ENCODE data around the gene PLCB4. TPM values are rescaled to one million over a fixed set of nuclear protein-coding genes. Genes with fewer than 3 reads are reported as not detected.

The PLCB4 gene
- polyA plus RNA-seq = 14.6 TPM
- long read RNA-seq, donor 1 = 0 reads
- long read RNA-seq, donor 2 = 0 reads
- long read RNA-seq, donor 3 = 0 reads
- long read RNA-seq, donor 4 = 0 reads
- long read RNA-seq, donor 5 = 0 reads
- long read RNA-seq, donor 6, partial matches to known transcripts = 12 of 12 reads
- long read RNA-seq, donor 6, other reads (novel, unspliced or antisense) = 0 of 12 reads
- long read RNA-seq, donor 7 = 0 reads
- long read RNA-seq, donor 8 = 0 reads
- long read RNA-seq, donor 9 = 0 reads
- long read RNA-seq, donor 10 = 0 reads
- long read RNA-seq, donor 11, full-length matches to known transcripts = 1 of 1 reads
- long read RNA-seq, donor 11, partial matches to known transcripts = 0 of 1 reads
- long read RNA-seq, donor 11, other reads (novel, unspliced or antisense) = 0 of 1 reads

DNA sequence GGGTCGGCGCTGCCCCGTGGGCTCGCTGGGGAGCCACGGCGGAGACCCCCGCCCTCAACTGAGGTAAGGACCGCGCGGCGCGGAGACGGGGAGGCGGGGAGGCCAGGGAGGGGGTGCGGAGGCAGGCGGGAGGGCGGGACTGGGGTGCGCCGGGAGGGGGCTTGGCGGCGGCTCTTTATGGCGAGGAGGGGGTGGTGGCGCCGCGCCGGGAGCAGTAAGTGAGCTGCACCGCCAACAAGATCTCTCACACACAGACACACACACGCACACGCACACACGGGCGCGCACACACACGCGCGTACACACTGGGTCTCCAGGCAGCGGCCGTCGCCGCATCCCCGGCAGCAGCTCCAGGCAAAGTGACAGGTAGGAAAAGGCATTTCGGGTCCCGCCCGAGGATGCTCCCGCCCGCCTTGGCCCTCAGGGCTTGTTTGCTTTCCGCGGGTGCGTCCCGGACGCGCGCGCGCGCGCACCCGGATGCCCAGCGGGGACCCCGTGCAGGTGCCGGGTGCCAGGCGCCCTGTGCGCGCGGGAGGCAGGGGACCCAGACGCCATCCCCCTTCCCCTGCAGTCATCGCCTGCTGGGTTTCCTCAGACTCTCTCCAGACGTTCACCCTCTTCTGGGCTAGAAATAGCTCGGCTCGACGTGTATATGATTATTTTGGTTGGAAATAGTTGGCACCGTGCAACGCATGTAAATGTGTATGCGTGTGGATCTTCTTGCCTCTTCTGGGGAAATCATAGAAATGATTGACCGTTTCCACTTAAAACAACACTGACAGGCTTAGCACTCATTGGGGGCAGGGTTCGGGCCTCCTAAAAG, at the start of gene PLCB4:
Gene PLCB4 (plus strand): TSS at position 247 of the 823 bp plus-strand sequence. CDS start 238,728 bp downstream, outside the sequence.
- peaks cover 11% of the 10 kb centered on the region for H3K4me1 ChIP-seq (ENCODE audit: control insufficient read depth, insufficient read depth, low read length)
- peak within 1 kb of the TSS; percentile 72 for H3K27ac ChIP-seq (ENCODE audit: low read length)
- no peaks in the 10 kb centered on the region for H3K27me3 ChIP-seq (ENCODE audit: control insufficient read depth, insufficient read depth, low read length)
- peak; percentile 52 to 80 for DNase-seq
- H3K9me3 ChIP-seq (ENCODE audit: control insufficient read depth, low read depth, low read length) = no peaks in the 10 kb centered on the region
- no peaks in the 10 kb centered on the region for H3K36me3 ChIP-seq (ENCODE audit: control insufficient read depth, insufficient read depth, low read length)
- H3K4me3 ChIP-seq (ENCODE audit: low read length) = peak within 1 kb of the TSS; percentile 73
- WGBS (ENCODE audit: insufficient coverage, low lambda C conversion rate) = no CpG with 5 or more reads among the region's 75 CpGs

DNA sequence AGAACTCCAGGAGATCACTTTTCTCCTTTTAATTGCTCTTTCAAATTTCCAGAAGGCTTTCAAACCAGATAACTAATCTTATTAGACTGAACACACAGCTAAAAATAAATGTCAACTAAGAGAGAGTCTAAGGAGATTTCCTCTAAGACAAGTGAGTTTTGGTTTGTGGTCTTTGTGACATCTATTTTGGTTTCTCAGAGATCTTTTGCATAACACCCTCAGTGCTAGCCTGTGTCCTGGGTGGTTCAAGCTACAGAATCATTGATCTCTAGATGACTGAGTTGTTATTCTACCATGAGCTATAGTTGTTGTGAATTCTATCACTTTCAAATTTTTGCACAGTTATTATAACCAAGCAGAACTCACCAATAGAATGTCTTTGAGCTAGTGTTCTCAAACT, 49.1 kb upstream of the PLCB4 start:
- H3K27me3 ChIP-seq (ENCODE audit: control insufficient read depth, insufficient read depth, low read length) = no peaks in the 10 kb centered on the region
- no peak overlapping the region for H3K27ac ChIP-seq (ENCODE audit: low read length)
- H3K9me3 ChIP-seq (ENCODE audit: control insufficient read depth, low read depth, low read length) = no peaks in the 10 kb centered on the region

DNA sequence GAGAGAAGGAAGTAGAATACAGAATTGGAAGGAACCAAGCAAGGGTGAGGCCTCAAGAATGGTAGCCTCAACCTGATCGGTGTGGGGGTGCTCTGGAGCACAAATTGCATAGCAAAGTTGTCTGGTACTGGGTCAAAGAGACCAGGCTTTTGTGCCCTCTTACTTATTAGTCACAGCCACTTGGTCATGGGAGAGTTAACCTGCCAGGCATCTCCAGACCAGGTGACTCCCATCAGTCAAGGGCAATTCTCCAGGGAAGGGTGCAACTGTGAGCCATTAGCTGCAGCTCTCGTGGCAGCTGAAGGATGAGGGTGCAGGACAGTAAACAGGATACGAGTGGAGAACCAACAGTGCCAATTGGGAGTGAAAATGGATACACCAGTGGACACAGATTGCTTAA, 47.7 kb upstream of the PLCB4 start:
- Histone ChIP-seq H3K27ac (ENCODE audit: low read length) (no peak overlapping the region), H3K4me1 (ENCODE audit: control insufficient read depth, insufficient read depth, low read length) (no peaks in the 10 kb centered on the region), H3K9me3 (ENCODE audit: control insufficient read depth, low read depth, low read length) (no peaks in the 10 kb centered on the region), H3K36me3 (ENCODE audit: control insufficient read depth, insufficient read depth, low read length) (no peaks in the 10 kb centered on the region), H3K4me3 (ENCODE audit: low read length) (no peak overlapping the region), H3K27me3 (ENCODE audit: control insufficient read depth, insufficient read depth, low read length) (no peaks in the 10 kb centered on the region)
- WGBS (ENCODE audit: insufficient coverage, low lambda C conversion rate) = no CpG with 5 or more reads among the region's 3 CpGs
- no peak for DNase-seq

More for the DNA sequence above, 49.1 kb upstream of the PLCB4 start:
- no peaks in the 10 kb centered on the region for H3K4me1 ChIP-seq (ENCODE audit: control insufficient read depth, insufficient read depth, low read length)
- no peaks in the 10 kb centered on the region for H3K36me3 ChIP-seq (ENCODE audit: control insufficient read depth, insufficient read depth, low read length)
- no peak overlapping the region for H3K4me3 ChIP-seq (ENCODE audit: low read length)
- DNase-seq = no peak

DNA sequence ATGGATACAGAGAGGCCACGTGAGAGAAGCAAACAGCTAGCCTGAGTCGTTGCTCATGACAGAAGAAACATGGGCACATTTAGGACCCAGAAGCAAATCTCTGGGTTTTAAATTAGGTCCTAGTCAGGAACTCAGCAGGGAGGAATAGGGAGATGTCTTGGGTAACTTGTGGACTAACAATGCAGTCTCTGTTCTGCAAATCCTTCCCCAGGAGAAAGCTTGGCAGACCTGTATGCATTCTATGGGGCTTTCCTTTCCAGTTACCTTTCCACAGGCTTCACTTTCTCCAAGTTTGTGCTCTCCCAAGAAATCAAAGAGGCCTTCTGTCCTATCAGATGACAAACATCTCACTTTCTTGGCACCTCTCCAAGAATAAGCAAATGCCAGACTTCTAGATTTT, 47.2 kb upstream of the PLCB4 start:
- Histone ChIP-seq H3K9me3 (ENCODE audit: control insufficient read depth, low read depth, low read length) (no peaks in the 10 kb centered on the region), H3K27ac (ENCODE audit: low read length) (no peak overlapping the region), H3K4me3 (ENCODE audit: low read length) (no peak overlapping the region), H3K4me1 (ENCODE audit: control insufficient read depth, insufficient read depth, low read length) (no peaks in the 10 kb centered on the region), H3K27me3 (ENCODE audit: control insufficient read depth, insufficient read depth, low read length) (no peaks in the 10 kb centered on the region), H3K36me3 (ENCODE audit: control insufficient read depth, insufficient read depth, low read length) (no peaks in the 10 kb centered on the region)
- no CpG with 5 or more reads among the region's 2 CpGs for WGBS (ENCODE audit: insufficient coverage, low lambda C conversion rate)
- DNase-seq = no peak

DNA sequence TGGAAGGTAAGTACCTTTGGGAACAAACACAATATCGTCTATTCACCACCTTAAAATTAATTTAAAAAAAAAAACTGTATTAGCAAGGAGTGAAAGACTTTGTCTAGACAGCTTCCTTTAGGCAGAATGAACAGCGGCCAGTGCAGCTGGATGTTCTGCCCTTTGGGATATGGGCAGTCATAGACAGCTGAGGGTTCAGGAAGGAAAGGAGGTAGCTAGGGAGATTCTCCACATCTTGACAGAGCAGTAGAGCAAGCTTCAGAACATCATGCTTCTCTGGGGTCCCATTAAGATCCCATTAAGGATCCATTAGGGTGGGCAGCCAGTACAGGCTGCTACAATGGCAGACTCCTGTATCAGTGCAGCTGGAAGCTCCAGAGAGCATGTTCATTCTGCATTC, 46.5 kb upstream of the PLCB4 start:
- Histone ChIP-seq H3K4me3 (ENCODE audit: low read length) (no peak overlapping the region), H3K36me3 (ENCODE audit: control insufficient read depth, insufficient read depth, low read length) (no peaks in the 10 kb centered on the region), H3K27me3 (ENCODE audit: control insufficient read depth, insufficient read depth, low read length) (no peaks in the 10 kb centered on the region), H3K4me1 (ENCODE audit: control insufficient read depth, insufficient read depth, low read length) (no peaks in the 10 kb centered on the region), H3K9me3 (ENCODE audit: control insufficient read depth, low read depth, low read length) (no peaks in the 10 kb centered on the region), H3K27ac (ENCODE audit: low read length) (no peak overlapping the region)
- no peak for DNase-seq
- no CpG with 5 or more reads among the region's 2 CpGs for WGBS (ENCODE audit: insufficient coverage, low lambda C conversion rate)

DNA sequence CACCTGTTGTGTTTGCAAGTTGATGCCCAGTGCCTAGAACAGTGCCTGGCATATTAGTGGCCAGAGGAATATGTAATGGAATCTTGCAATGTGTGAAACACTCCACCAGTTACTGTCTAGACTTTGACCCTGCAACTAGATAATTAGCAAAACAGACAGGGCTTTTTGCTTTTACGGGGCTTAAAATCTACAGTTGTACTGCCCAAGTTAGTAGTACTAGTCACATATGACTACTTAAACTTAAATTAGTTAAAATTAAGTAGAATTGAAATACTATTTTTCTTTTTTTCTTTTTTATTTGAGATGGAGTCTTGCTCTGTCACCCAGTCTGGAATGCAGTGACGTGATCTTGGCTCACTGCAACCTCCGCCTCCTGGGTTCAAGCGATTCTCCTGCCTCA, 44.3 kb upstream of the PLCB4 start:
- Histone ChIP-seq H3K4me3 (ENCODE audit: low read length) (no peak overlapping the region), H3K36me3 (ENCODE audit: control insufficient read depth, insufficient read depth, low read length) (no peaks in the 10 kb centered on the region), H3K27ac (ENCODE audit: low read length) (no peak overlapping the region), H3K9me3 (ENCODE audit: control insufficient read depth, low read depth, low read length) (no peaks in the 10 kb centered on the region), H3K27me3 (ENCODE audit: control insufficient read depth, insufficient read depth, low read length) (no peaks in the 10 kb centered on the region), H3K4me1 (ENCODE audit: control insufficient read depth, insufficient read depth, low read length) (no peaks in the 10 kb centered on the region)
- WGBS (ENCODE audit: insufficient coverage, low lambda C conversion rate) = no CpG with 5 or more reads among the region's 4 CpGs
- DNase-seq = no peak

DNA sequence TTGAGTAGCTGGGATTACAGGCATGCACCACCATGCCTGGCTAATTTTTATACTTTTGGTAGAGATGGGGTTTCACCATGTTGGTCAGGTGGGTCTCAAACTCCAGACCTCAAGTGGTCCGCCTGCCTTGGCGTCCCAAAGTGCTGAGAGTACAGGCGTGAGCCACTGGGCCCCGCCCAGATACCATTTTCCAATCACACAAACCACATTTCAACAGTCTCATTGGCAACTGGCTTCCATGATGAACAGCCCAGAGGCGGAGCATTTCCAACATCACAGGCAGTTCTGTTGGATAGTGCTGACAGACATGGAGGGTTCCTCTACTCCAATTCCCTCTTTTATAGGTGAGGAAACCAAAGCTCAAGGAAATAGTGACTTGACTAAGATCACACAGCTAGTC, 43.9 kb upstream of the PLCB4 start:
- no peaks in the 10 kb centered on the region for H3K4me1 ChIP-seq (ENCODE audit: control insufficient read depth, insufficient read depth, low read length)
- no peak for DNase-seq
- no peak overlapping the region for H3K4me3 ChIP-seq (ENCODE audit: low read length)
- H3K9me3 ChIP-seq (ENCODE audit: control insufficient read depth, low read depth, low read length) = no peaks in the 10 kb centered on the region
- H3K36me3 ChIP-seq (ENCODE audit: control insufficient read depth, insufficient read depth, low read length) = no peaks in the 10 kb centered on the region
- H3K27me3 ChIP-seq (ENCODE audit: control insufficient read depth, insufficient read depth, low read length) = no peaks in the 10 kb centered on the region
- H3K27ac ChIP-seq (ENCODE audit: low read length) = no peak overlapping the region
- WGBS (ENCODE audit: insufficient coverage, low lambda C conversion rate) = no CpG with 5 or more reads among the region's 5 CpGs

DNA sequence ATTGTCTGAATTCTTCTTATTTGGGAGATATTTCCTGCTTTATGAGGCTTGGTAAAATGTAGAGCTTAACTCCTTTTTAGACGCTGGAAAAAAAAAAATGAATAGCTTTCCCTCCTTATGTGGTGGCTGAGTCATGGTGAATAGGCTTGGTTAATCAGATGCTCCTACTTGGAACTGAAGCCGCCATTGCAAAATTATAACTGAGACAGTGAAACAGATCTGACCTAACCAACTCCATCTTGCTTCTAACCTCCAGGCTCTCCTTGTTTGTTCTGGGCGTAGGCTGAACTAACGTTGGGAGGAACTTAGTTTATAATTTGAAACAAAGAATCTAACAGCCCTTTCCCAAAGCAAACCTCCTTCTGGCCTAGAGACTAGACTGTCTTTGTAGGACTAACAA, 43.2 kb upstream of the PLCB4 start:
- DNase-seq = no peak
- Histone ChIP-seq H3K9me3 (ENCODE audit: control insufficient read depth, low read depth, low read length) (no peaks in the 10 kb centered on the region), H3K36me3 (ENCODE audit: control insufficient read depth, insufficient read depth, low read length) (no peaks in the 10 kb centered on the region), H3K27ac (ENCODE audit: low read length) (no peak overlapping the region), H3K4me3 (ENCODE audit: low read length) (no peak overlapping the region), H3K4me1 (ENCODE audit: control insufficient read depth, insufficient read depth, low read length) (no peaks in the 10 kb centered on the region), H3K27me3 (ENCODE audit: control insufficient read depth, insufficient read depth, low read length) (no peaks in the 10 kb centered on the region)
- no CpG with 5 or more reads among the region's 4 CpGs for WGBS (ENCODE audit: insufficient coverage, low lambda C conversion rate)

DNA sequence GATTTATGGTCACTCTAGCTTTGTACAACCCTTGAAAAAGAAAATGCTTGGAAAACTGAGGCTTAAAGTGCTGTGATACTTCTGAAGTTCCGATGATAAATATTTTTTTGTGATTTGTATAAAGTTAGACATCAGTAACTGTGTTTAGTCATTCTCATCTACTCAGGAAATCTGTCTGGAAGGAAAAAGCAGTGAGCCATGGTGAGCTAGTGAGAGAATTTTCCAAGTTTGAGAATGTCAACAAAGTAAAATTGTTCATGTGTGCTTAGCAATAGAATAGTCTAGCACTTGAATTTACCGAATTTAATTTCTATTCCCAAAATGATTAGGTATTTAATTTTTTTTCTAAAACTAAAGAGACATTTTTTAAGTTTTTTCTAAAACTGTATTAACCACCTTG, 41.3 kb upstream of the PLCB4 start:
- no peaks in the 10 kb centered on the region for H3K4me1 ChIP-seq (ENCODE audit: control insufficient read depth, insufficient read depth, low read length)
- H3K36me3 ChIP-seq (ENCODE audit: control insufficient read depth, insufficient read depth, low read length) = no peaks in the 10 kb centered on the region
- H3K4me3 ChIP-seq (ENCODE audit: low read length) = no peak overlapping the region
- no peaks in the 10 kb centered on the region for H3K9me3 ChIP-seq (ENCODE audit: control insufficient read depth, low read depth, low read length)
- 100% methylated on average over 1 of the region's 2 CpGs for WGBS (ENCODE audit: insufficient coverage, low lambda C conversion rate)
- H3K27ac ChIP-seq (ENCODE audit: low read length) = no peak overlapping the region
- no peaks in the 10 kb centered on the region for H3K27me3 ChIP-seq (ENCODE audit: control insufficient read depth, insufficient read depth, low read length)
- no peak for DNase-seq

DNA sequence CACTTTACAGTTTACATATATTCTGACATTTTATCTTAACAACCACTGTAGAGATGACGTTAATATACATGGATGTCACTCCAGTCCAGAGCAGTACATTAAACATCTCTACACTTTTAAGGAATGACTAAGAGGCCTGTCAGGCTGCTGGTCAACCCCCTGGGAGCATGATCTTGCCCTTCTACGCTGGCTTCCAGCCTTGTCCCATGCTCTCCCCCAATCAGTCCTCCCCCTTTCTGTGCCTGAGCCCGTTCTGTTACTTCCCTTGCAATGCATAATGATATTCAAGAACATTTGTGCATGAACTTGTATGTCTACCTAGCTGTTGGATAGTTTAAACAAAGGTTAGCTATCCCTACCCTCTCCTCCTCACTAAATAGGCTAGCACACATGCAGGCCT, 40.5 kb upstream of the PLCB4 start:
- DNase-seq = no peak
- Histone ChIP-seq H3K4me1 (ENCODE audit: control insufficient read depth, insufficient read depth, low read length) (no peaks in the 10 kb centered on the region), H3K9me3 (ENCODE audit: control insufficient read depth, low read depth, low read length) (no peaks in the 10 kb centered on the region), H3K4me3 (ENCODE audit: low read length) (no peak overlapping the region), H3K36me3 (ENCODE audit: control insufficient read depth, insufficient read depth, low read length) (no peaks in the 10 kb centered on the region), H3K27me3 (ENCODE audit: control insufficient read depth, insufficient read depth, low read length) (no peaks in the 10 kb centered on the region), H3K27ac (ENCODE audit: low read length) (no peak overlapping the region)
- WGBS (ENCODE audit: insufficient coverage, low lambda C conversion rate) = no CpG with 5 or more reads among the region's 3 CpGs

All from large intestine (tissue), 12 donors.